Measurements from ENCODE around the gene NEMP1.

NEMP1 gene

DNA sequence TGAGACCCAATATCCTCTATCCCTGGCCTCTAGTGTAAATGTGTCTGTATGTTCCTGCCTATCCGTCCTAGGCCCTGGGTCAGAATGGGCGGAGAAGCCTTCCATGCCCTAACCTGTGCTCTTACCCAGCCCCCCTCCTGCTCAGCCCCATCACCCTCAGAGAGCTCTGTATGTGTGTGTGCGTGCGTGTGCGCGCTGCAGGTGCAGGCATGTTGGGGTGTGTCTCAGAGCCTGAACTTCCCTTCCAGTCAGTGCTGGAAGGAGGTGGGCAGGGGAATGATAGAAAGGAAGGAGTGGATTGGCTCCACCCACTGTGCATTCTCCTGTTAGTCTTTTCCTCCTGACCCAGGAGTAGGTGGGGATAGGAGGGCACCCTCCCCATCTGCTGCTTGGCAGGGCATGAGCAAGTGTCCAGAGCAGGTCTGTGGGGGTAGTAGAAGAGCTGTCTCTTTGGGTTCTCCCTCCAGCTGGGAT is 17.5 kb upstream of the NEMP1 start:
- DNase-seq (ENCODE audit: low spot score), result peak; percentile 3
- TF ChIP-seq, protein P1, sequence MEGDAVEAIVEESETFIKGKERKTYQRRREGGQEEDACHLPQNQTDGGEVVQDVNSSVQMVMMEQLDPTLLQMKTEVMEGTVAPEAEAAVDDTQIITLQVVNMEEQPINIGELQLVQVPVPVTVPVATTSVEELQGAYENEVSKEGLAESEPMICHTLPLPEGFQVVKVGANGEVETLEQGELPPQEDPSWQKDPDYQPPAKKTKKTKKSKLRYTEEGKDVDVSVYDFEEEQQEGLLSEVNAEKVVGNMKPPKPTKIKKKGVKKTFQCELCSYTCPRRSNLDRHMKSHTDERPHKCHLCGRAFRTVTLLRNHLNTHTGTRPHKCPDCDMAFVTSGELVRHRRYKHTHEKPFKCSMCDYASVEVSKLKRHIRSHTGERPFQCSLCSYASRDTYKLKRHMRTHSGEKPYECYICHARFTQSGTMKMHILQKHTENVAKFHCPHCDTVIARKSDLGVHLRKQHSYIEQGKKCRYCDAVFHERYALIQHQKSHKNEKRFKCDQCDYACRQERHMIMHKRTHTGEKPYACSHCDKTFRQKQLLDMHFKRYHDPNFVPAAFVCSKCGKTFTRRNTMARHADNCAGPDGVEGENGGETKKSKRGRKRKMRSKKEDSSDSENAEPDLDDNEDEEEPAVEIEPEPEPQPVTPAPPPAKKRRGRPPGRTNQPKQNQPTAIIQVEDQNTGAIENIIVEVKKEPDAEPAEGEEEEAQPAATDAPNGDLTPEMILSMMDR (IDR thresholded peaks at IDR 0.05; ENCODE audit: extremely low read depth, missing control alignments), result no peak

DNA sequence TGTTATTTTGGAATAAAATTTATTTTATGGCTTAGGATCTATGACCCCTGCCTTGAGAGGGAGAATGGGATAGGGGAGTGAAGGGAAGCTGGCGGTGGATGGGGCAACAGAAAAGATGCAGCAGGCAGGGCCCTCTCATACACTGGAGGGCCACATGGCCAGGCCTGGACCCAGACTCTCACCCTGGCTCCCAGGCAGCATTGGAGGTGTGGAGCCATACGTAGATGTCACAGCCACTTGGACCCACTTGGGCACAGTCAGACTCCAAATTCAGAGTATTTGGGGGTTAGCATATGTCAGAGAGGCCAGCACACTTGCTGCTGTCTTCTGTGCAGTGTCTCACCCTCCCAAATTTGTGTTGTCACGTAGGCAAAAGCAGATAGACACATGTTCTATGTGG is 16.8 kb upstream of the NEMP1 start:
- TF ChIP-seq, protein P1 (IDR thresholded peaks at IDR 0.05; ENCODE audit: extremely low read depth, missing control alignments), result no peak
- DNase-seq (ENCODE audit: low spot score), result peak; percentile 4

DNA sequence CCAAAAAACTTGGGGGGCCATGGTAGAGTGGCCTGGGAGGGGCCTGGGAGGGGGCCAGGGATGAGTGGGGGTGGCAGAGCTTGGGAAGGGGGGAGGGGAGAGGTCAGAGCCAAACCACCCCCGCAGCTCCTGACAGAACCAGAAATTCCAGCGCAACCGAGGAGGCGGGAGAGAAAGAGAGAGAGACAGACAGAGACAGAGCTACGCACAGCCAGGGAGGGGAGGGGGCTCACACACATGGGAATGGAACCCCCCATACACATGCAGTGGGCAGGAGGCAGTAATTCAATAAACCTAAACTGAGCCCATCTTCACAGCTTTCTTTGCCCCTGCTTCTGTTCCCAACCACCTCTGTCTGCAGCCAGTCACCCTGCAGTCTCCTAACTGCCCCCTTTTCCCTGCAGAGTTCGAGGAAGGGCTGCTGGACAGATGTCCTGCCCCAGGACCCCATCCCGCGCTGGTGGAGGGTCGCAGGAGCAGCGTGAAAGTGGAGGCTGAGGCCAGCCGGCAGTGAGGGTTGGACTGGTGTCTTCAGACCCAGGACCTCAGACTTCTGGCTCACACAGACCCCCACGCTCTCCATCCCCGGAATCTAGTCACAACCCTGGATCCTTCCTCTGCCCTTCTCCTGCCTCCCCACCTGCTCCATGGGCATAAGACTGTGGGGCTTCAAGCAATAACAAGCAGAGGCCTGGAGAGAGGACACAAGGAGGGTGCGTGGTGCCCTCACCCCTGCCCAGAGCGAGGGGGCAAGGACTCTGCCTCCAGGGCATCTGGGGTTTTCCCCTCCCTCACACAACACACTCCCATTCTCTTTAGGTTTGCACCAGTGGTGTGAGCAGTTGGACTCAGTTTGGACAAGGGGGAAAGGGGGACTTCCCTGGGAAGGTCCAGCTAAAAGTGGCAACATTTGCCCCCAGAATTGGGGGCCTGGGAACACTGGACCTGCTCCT is 15.9 kb upstream of the NEMP1 start:
- DNase-seq (ENCODE audit: low spot score), result peak; percentile 18
- TF ChIP-seq, protein P1 (IDR thresholded peaks at IDR 0.05; ENCODE audit: extremely low read depth, missing control alignments), result no peak

DNA sequence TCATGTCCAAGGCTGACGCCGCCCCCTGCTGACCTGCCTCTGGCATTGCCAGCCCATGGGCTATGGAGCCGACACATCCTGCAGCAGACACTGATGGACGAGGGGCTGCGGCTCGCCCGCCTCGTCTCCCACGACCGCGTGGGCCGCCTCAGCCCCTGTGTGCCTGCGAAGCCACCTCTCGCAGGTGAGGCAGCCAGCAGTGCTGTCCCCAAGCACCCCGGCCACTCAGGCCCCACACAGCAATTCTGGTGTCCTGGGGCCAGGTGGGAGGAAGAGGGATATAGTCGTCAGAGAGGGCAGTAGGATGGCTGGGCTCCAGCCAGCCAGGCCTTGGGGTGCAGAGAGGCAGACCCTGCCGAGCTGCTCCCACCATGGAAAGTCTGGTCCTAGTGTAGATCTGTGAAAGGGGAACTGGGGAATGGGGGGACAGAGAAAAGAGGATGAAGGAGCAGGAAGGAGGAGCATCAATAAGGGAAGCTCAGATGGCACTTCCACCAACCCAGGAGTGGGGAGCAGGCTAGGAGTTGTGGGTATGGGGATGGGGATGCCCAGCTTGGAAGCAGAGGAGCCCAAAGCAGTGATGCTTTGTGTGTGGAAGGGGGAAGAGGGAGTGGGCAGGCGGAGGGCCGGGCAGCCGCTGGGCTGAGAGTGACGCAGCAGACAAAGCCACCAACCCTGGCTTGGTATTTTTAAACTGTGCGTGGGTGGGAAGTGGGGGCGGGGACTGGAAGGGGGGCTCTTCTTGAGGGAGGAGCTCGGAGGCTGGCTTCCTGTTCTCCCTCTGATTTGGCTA is 15.0 kb upstream of the NEMP1 start:
- TF ChIP-seq, protein P1 (IDR thresholded peaks at IDR 0.05; ENCODE audit: extremely low read depth, missing control alignments), result peak; percentile 81
- peak; percentile 88 for DNase-seq (ENCODE audit: low spot score)

GRCh38 chr12:57092876-57093414 is 14.4 kb upstream of the NEMP1 start:
- DNase-seq (ENCODE audit: low spot score), result no peak
- TF ChIP-seq, protein P1 (IDR thresholded peaks at IDR 0.05; ENCODE audit: extremely low read depth, missing control alignments), result no peak

- TF ChIP-seq, protein P1 (IDR thresholded peaks at IDR 0.05; ENCODE audit: extremely low read depth, missing control alignments), result no peak
Observed at GRCh38 chr12:57092529-57092862, 13.9 kb upstream of the NEMP1 start.

More at GRCh38 chr12:57092529-57092862, 13.9 kb upstream of the NEMP1 start:
- peak; percentile 5 for DNase-seq (ENCODE audit: low spot score)
